K562 (cell line): Measurements from ENCODE around the gene COL1A1. TPM values are rescaled to one million over a fixed set of nuclear protein-coding genes. Genes with fewer than 3 reads are reported as not detected.

Source experiments
- ATAC-seq: fragments of 200-7000 bp; cut with Tn5 transposase; 3 replicates; pipeline ENCODE4 v1.9.1; 2020; ENCODE audit warnings: moderate library complexity
- BruUV-seq: library from RNA; stranded (reverse); fragments of 400-500 nt; replicated peaks from 2 replicates; lab custom pipeline; 2021; lab: Mats Ljungman, UMichigan
- CTCF ChIA-PET: fragments of 300-600 bp; formaldehyde crosslinking; extraction: SDS; loops from one replicate; lab custom pipeline; 2021; ENCODE audit warnings: low intra/inter-chr PET ratio; lab: Yijun Ruan, JAX
- POLR2A ChIA-PET: fragments of 300-600, 350-650 bp; sonication (Branson Sonifier 250); formaldehyde crosslinking; extraction: SDS; loops from one replicate; lab custom pipeline; 2021; ENCODE audit warnings: antibody characterized with exemption, inconsistent platforms; lab: Yijun Ruan, JAX
- DNase-seq, 4 experiments: peaks; one replicate each; pipeline versions ENCODE4 v3.0.0 to v3.0.0-alpha.2; 2011 to 2018; ENCODE audit warnings: low spot score in 3 of 4, mixed read lengths in 3 of 4; ENCODE audit errors: extremely low read depth in 1 of 4
- FAIRE-seq: peaks from 2 replicates; lab custom pipeline; 2011; peaks lifted over from hg19 to GRCh38; lab: Jason Lieb, UNC
- H2AFZ ChIP-seq: 2 replicates; pipeline ENCODE4 v1.6.0; 2011; ENCODE audit warnings: low read depth, low read length, control low read depth, inconsistent platforms
- H3K27ac ChIP-seq: fragments of 200-600 bp; 3 replicates; pipeline ENCODE4 v1.8.0; 2011; ENCODE audit warnings: low read depth, mild to moderate bottlenecking, control low read depth, inconsistent platforms, low read length, moderate library complexity, mixed read lengths; ENCODE audit errors: extremely low read depth
- H3K27me3 ChIP-seq, 2 experiments: fragments of 300-600 bp in 1 of 2; 2 replicates in 1 of 2; 3 replicates in 1 of 2; pipeline versions ENCODE4 v1.6.0 to v1.8.0; 2011; ENCODE audit warnings: inconsistent platforms in 2 of 2, low read length in 2 of 2, mild to moderate bottlenecking in 1 of 2, mixed read lengths in 1 of 2, moderate library complexity in 1 of 2; ENCODE audit not compliant: control insufficient read depth in 2 of 2, insufficient read depth in 2 of 2
- H3K36me3 ChIP-seq: fragments of 300-600 bp; 3 replicates; pipeline ENCODE4 v1.8.0; 2011; ENCODE audit warnings: mild to moderate bottlenecking, low read length, inconsistent platforms; ENCODE audit not compliant: control insufficient read depth, insufficient read depth
- H3K4me1 ChIP-seq, 2 experiments: fragments of 200-600 bp in 1 of 2; replicated peaks in 1 of 2; 2 replicates in 1 of 2; 3 replicates in 1 of 2; pipeline versions ENCODE4 v1.5.1 to v1.8.0; 2011; ENCODE audit warnings: inconsistent platforms in 2 of 2, low read length in 2 of 2, mild to moderate bottlenecking in 1 of 2, mixed read lengths in 1 of 2, moderate library complexity in 1 of 2; ENCODE audit not compliant: control insufficient read depth in 2 of 2, insufficient read depth in 2 of 2
- H3K4me2 ChIP-seq: 2 replicates; pipeline ENCODE4 v1.6.1; 2011; ENCODE audit warnings: low read length, control low read depth, inconsistent platforms, mixed read lengths; ENCODE audit not compliant: insufficient read depth
- H3K4me3 ChIP-seq: fragments of 200-600 bp; sonication (generic), shearing (Covaris generic); 2 replicates; pipeline ENCODE4 v1.5.1; 2016; ENCODE audit warnings: control low read depth, inconsistent platforms
- H3K79me2 ChIP-seq: fragments of 200-600 bp; 3 replicates; pipeline ENCODE4 v1.8.0; 2011; ENCODE audit warnings: low read length, inconsistent platforms; ENCODE audit not compliant: control insufficient read depth, insufficient read depth
- H3K9ac ChIP-seq, 2 experiments: 2 replicates each; pipeline versions ENCODE4 v1.6.0 to v1.6.1; 2011; ENCODE audit warnings: low read depth in 2 of 2, low read length in 2 of 2, control low read depth in 1 of 2, inconsistent platforms in 1 of 2, mild to moderate bottlenecking in 1 of 2, mixed read lengths in 1 of 2; ENCODE audit not compliant: insufficient read depth in 1 of 2
- H3K9me1 ChIP-seq: one replicate; pipeline ENCODE4 v1.6.0; 2011; ENCODE audit warnings: inconsistent platforms, mild to moderate bottlenecking, low read length, moderate library complexity; ENCODE audit not compliant: control insufficient read depth, insufficient read depth
- H3K9me3 ChIP-seq: replicated peaks from 2 replicates; pipeline ENCODE4 v1.5.1; 2011; ENCODE audit warnings: low read depth, low read length, inconsistent platforms; ENCODE audit not compliant: control insufficient read depth, insufficient read depth
- H4K20me1 ChIP-seq: replicated peaks from 2 replicates; pipeline ENCODE4 v1.6.1; 2011; ENCODE audit warnings: low read length, inconsistent platforms, mixed read lengths; ENCODE audit not compliant: control insufficient read depth, insufficient read depth
- CEBPZ ChIP-seq: fragments of 150-350 bp; IDR thresholded peaks from 2 replicates; pipeline ENCODE4 v1.6.1; 2014; ENCODE audit warnings: low read depth, mild to moderate bottlenecking, low read length, borderline replicate concordance
- FOXP1 ChIP-seq: sonication (generic); formaldehyde crosslinking; IDR thresholded peaks from 2 replicates; pipeline ENCODE4 v1.8.0; 2022; ENCODE audit warnings: mild to moderate bottlenecking, missing genetic modification reagents
- MAX ChIP-seq: sonication (generic); formaldehyde crosslinking; IDR thresholded peaks from 2 replicates; pipeline ENCODE4 v1.9.0; 2022; ENCODE audit warnings: mild to moderate bottlenecking, missing genetic modification reagents
- ZNF3 ChIP-seq: fragments of 250-450 bp; sonication (Bioruptor Pico); IDR thresholded peaks from 2 replicates; pipeline ENCODE4 v1.5.0; 2021; ENCODE audit warnings: mild to moderate bottlenecking, moderate library complexity
- ZNF444 ChIP-seq: fragments of 250-450 bp; sonication (Bioruptor Pico); IDR thresholded peaks from 2 replicates; pipeline ENCODE4 v1.4.0; 2020; ENCODE audit warnings: mild to moderate bottlenecking, moderate library complexity
- ZNF589 ChIP-seq: fragments of 200-800 bp; sonication (Bioruptor generic); IDR thresholded peaks from 2 replicates; pipeline ENCODE4 v1.6.1; 2016; ENCODE audit warnings: low read depth, missing genetic modification characterization, missing compliant biosample characterization
- WGBS: fragments of 100-300 bp; shearing (Covaris generic); methylation state at CpG from one replicate; pipeline ENCODE4 v1.1.6; 2016; ENCODE audit warnings: low coverage, mixed read lengths; ENCODE audit not compliant: insufficient coverage; ENCODE audit errors: missing lambda C conversion rate; 5-methylcytosine and 5-hydroxymethylcytosine counted together
- in situ Hi-C: fragments of 300-500 bp; cut with MboI; formaldehyde crosslinking; loops from 4 replicates; pipeline ENCODE4 v1.15.0; 2018; ENCODE audit warnings: inconsistent platforms, mixed read lengths
- intact Hi-C: fragments of 100-400 bp; cut with micrococcal nuclease; formaldehyde crosslinking; loops from 2 replicates; pipeline ENCODE4 v1.14.2; 2022
- polyA plus RNA-seq, 8 experiments: library from polyadenylated mRNA; depleted of rRNA in 4 of 8; stranded (reverse) in 5 of 8; unstranded in 3 of 8; fragments of >200 nt; fragmentation: Nextera tagmentation in 2 of 8; fragmentation: Illumina TruSeq in 1 of 8; extraction: Ambion mirVana in 2 of 8; extraction: Trizol in 1 of 8; gene quantifications; 2 replicates each; pipeline versions ENCODE4 v1.2.1 to v1.2.3, GENCODE V29; 2011 to 2014; ENCODE audit warnings: inconsistent platforms in 1 of 8, missing spikeins in 1 of 8
- total RNA-seq, 7 experiments: library from RNA; depleted of rRNA in 6 of 7; stranded (reverse); fragments of >200 nt in 6 of 7; fragmentation: Illumina TruSeq in 2 of 7; extraction: Trizol in 2 of 7; gene quantifications; 2 replicates each; pipeline versions ENCODE4 v1.2.1 to v1.2.3, GENCODE V29; 2011 to 2021; ENCODE audit warnings: low replicate concordance in 1 of 7

The COL1A1 gene
- total and polyA plus RNA-seq, 9 of the 15 experiments (the other 6 are each of a cell fraction or from before 2014, with no cell fraction given), result 0.04 to 3.4 (median 0.18) TPM

GRCh38 chr17:50221266-50221863, 19.9 kb upstream of the COL1A1 start:
- in situ Hi-C loops, result no loop called here
- TF ChIP-seq ZNF444 (no peak), ZNF3 (CRISPR knock-in tag) (no peak), CEBPZ (no peak), ZNF589 (no peak), MAX (CRISPR knock-in tag) (no peak), FOXP1 (CRISPR knock-in tag) (no peak)
- WGBS, result 30% methylated on average over 6 of the region's 9 CpGs
- Histone ChIP-seq H3K4me2 (no peak overlapping the region), H3K4me1 (peaks cover 0 to 7% of the 10 kb centered on the region in 2 experiments; a peak in 1 of 5 replicates), H3K9me1 (no peaks in the 10 kb centered on the region), H4K20me1 (no peaks in the 10 kb centered on the region), H3K9ac (peak overlapping the region in 1 of 2 experiments; percentile 65; a peak in 1 of 4 replicates), H3K27ac (no peak overlapping the region), H3K4me3 (no peak overlapping the region), H3K27me3 (peaks cover 2 to 18% of the 10 kb centered on the region in 2 experiments; a peak in 4 of 5 replicates), H3K9me3 (peaks cover 4% of the 10 kb centered on the region; the same call in 1 of the 2 replicates), H3K79me2 (no peaks in the 10 kb centered on the region), H2AFZ (no peak overlapping the region; the same call in 1 of the 2 replicates), H3K36me3 (no peaks in the 10 kb centered on the region)
- BruUV-seq, result no TSS peak
- no peak for FAIRE-seq
- no peak for ATAC-seq
- intact Hi-C loops, result no loop called here
- ChIA-PET POLR2A (interaction anchor here (0.7 to 2.7 kb wide), 5 partner anchors 9 to 230 kb away, joined by 3 to 13 read pairs (median 4); no protein-coding TSS in a partner anchor), CTCF (no interaction called here)
- no peak for DNase-seq
